GM23248 (cell line): ENCODE measurements around the gene NPBWR2. TPM values are rescaled to one million over a fixed set of nuclear protein-coding genes. Genes with fewer than 3 reads are reported as not detected.
A peak's percentile ranks its signal among the peaks of the same experiment; 100 is the strongest.

Experiments used
- DNase-seq: peaks from one replicate; pipeline ENCODE4 v3.0.0-alpha.2; 2015
- H2AFZ ChIP-seq: fragments of 200-600 bp; sonication (generic); 2 replicates; pipeline ENCODE4 v1.6.1; 2016; ENCODE audit warnings: antibody characterized with exemption
- H3F3A ChIP-seq: fragments of 200-600 bp; sonication (generic); 2 replicates; pipeline ENCODE4 v1.6.1; 2016; ENCODE audit warnings: mild to moderate bottlenecking, antibody characterized with exemption, mixed run types; ENCODE audit not compliant: insufficient read depth
- H3K27ac ChIP-seq: fragments of 200-600 bp; sonication (generic); 2 replicates; pipeline ENCODE4 v1.5.1; 2016; ENCODE audit warnings: mild to moderate bottlenecking
- H3K27me3 ChIP-seq: fragments of 200-600 bp; sonication (generic); replicated peaks from 2 replicates; pipeline ENCODE4 v1.6.1; 2016; ENCODE audit warnings: mild to moderate bottlenecking; ENCODE audit not compliant: insufficient read depth
- H3K36me3 ChIP-seq: fragments of 200-600 bp; sonication (generic); 2 replicates; pipeline ENCODE4 v1.6.1; 2016; ENCODE audit warnings: low read depth, mild to moderate bottlenecking
- H3K4me1 ChIP-seq: fragments of 200-600 bp; sonication (generic); 2 replicates; pipeline ENCODE4 v1.6.1; 2016; ENCODE audit warnings: mild to moderate bottlenecking; ENCODE audit not compliant: insufficient read depth
- H3K4me2 ChIP-seq: fragments of 200-600 bp; sonication (generic); one replicate; pipeline ENCODE4 v1.6.1; 2016; ENCODE audit warnings: mild to moderate bottlenecking; ENCODE audit not compliant: unreplicated experiment
- H3K4me3 ChIP-seq: fragments of 200-600 bp; sonication (generic); 2 replicates; pipeline ENCODE4 v1.5.1; 2016; ENCODE audit warnings: mild to moderate bottlenecking
- H3K79me2 ChIP-seq: fragments of 200-600 bp; sonication (generic); 2 replicates; pipeline ENCODE4 v1.6.1; 2016; ENCODE audit warnings: mild to moderate bottlenecking; ENCODE audit not compliant: insufficient read depth
- H3K9ac ChIP-seq: fragments of 200-600 bp; sonication (generic); 2 replicates; pipeline ENCODE4 v1.6.1; 2016; ENCODE audit warnings: mild to moderate bottlenecking
- H3K9me2 ChIP-seq: fragments of 200-600 bp; sonication (generic); 2 replicates; pipeline ENCODE4 v1.6.1; 2016; ENCODE audit warnings: mixed run types, mild to moderate bottlenecking, moderate library complexity; ENCODE audit not compliant: insufficient read depth
- H3K9me3 ChIP-seq: fragments of 200-600 bp; sonication (generic); one replicate; pipeline ENCODE4 v1.6.1; 2017; ENCODE audit warnings: low read depth
- H4K20me1 ChIP-seq: fragments of 200-600 bp; sonication (generic); 2 replicates; pipeline ENCODE4 v1.6.0; 2016; ENCODE audit not compliant: insufficient read depth
- EZH2 ChIP-seq: fragments of 200-600 bp; sonication (generic); IDR thresholded peaks from 2 replicates; pipeline ENCODE4 v1.6.1; 2018; ENCODE audit warnings: antibody characterized with exemption, mild to moderate bottlenecking; ENCODE audit not compliant: insufficient read depth, poor library complexity, severe bottlenecking
- EZH2phosphoT487 ChIP-seq: fragments of 200-600 bp; sonication (generic); IDR thresholded peaks from 2 replicates; pipeline ENCODE4 v1.6.1; 2018; ENCODE audit warnings: antibody characterized with exemption, moderate library complexity, mild to moderate bottlenecking, low read depth; ENCODE audit not compliant: insufficient read depth
- WGBS, 2 experiments: methylation state at CpG; one replicate each; pipeline ENCODE4 v1.1.6; 2015 to 2017; ENCODE audit warnings: low lambda C conversion rate in 2 of 2, low coverage in 1 of 2; ENCODE audit errors: missing lambda C conversion rate in 2 of 2; 5-methylcytosine and 5-hydroxymethylcytosine counted together
- in situ Hi-C: fragments of 300-500 bp; cut with MboI; formaldehyde crosslinking; loops from 2 replicates; pipeline ENCODE4 v1.15.0; 2020
- polyA plus RNA-seq: library from polyadenylated mRNA; unstranded; fragments of >200 nt; fragmentation: Nextera tagmentation; extraction: Ambion mirVana; gene quantifications from 2 replicates; pipeline ENCODE4 v1.2.1, GENCODE V29; 2016
- total RNA-seq: library from RNA; depleted of rRNA; stranded (reverse); fragments of >200 nt; shearing (Covaris generic); gene quantifications from 2 replicates; pipeline ENCODE4 v1.2.3, GENCODE V29; 2014

NPBWR2 gene
- total and polyA plus RNA-seq, 2 experiments from 2014 or later = not detected

DNA sequence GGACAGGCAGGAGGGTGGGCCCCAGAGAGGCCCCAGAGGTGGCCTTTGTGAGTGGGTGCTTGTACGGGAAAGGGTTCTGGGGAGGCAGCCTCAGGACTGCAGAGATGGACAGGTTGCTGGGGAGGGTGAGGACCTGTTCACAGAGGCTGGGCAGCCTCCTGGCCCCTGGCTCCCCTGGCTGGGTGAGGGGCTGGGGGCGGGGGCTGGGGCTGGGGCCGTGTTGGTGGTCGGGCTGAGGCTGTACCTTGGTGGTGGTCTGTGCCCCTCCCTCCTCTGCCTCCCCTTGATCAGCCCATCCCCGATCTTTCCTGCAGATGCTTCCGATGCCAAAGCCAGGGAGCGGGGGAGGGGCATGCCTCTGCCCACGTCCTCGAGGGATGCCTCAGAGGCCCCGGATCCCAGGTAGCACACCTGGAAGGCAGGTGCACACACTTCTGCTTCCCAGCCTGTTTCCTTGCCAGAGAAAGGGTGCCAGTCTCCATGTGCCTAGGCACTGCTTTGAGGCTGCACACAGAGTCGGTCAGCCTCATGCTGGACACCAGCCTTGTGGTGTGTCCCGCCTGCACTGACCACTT is 39.5 kb downstream of the NPBWR2 start:
- no peaks in the 10 kb centered on the region for H3K27me3 ChIP-seq
- WGBS, 2 experiments = 61 to 72% methylated on average over 9 to 11 of the region's 12 CpGs
- no peaks in the 10 kb centered on the region for H3K9me3 ChIP-seq
- peaks cover 22% of the 10 kb centered on the region for H3K4me1 ChIP-seq
- 0 out of 2 replicates have a peak, but pooled peaks cover 3% of the 10 kb centered on the region for H3F3A ChIP-seq
- no peak for DNase-seq
- no peaks in the 10 kb centered on the region for H3K36me3 ChIP-seq
- no peaks in the 10 kb centered on the region for H4K20me1 ChIP-seq
- H3K9ac ChIP-seq = no peak overlapping the region
- H2AFZ ChIP-seq = no peak overlapping the region
- in situ Hi-C loops = no loop called here
- 0 out of 2 replicates have a peak, but pooled peaks cover 8% of the 10 kb centered on the region for H3K79me2 ChIP-seq
- TF ChIP-seq EZH2phosphoT487 = no peak
- no peak for TF ChIP-seq EZH2
- no peaks in the 10 kb centered on the region for H3K9me2 ChIP-seq
- no peak overlapping the region for H3K27ac ChIP-seq
- H3K4me2 ChIP-seq = no peak overlapping the region
- no peak overlapping the region for H3K4me3 ChIP-seq

DNA sequence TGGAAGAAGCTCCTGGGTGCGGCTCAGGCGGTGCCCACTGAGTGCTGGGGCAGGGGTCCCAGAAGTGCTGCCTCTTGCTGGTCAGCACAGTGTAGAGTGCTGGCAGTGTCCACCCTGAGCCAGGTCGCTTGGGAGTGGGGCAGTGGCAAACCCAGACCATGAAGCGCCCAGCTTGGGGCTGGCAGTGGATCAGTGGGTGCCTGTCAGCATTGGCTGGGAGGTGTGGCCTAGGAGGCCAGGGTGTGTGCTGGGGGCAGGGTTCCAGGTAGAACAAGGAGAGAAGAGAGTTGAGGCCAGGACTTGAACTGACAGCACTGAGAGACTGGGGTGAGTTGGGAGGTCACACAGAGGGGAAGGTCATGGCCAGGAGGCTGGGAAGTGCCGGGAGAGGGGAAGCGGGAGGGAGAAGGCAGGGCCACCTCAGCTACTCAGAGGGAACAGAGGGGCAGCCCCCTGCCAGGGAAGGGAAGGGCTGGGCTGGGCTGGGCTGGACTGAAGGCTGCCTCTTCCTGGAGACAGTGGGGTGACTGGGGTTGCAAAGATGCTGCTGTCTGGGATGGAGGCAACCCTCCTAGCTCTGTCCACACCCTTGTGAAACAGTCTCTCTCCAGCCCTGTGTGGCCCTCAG is 40.2 kb downstream of the NPBWR2 start:
- no peak overlapping the region for H3K4me3 ChIP-seq
- H3K9ac ChIP-seq = no peak overlapping the region
- in situ Hi-C loops = no loop called here
- 0 out of 2 replicates have a peak, but pooled peaks cover 8% of the 10 kb centered on the region for H3K79me2 ChIP-seq
- TF ChIP-seq EZH2 (no peak), EZH2phosphoT487 (no peak)
- no peaks in the 10 kb centered on the region for H3K27me3 ChIP-seq
- H3K4me2 ChIP-seq = no peak overlapping the region
- peaks cover 26% of the 10 kb centered on the region for H3K4me1 ChIP-seq
- 77 to 86% methylated on average over 6 of the region's 6 CpGs for WGBS, 2 experiments
- no peak for DNase-seq
- no peaks in the 10 kb centered on the region for H4K20me1 ChIP-seq
- no peaks in the 10 kb centered on the region for H3K9me3 ChIP-seq
- 0 out of 2 replicates have a peak, but pooled peaks cover 3% of the 10 kb centered on the region for H3F3A ChIP-seq
- H2AFZ ChIP-seq = no peak overlapping the region
- H3K27ac ChIP-seq = no peak overlapping the region
- H3K9me2 ChIP-seq = no peaks in the 10 kb centered on the region
- no peaks in the 10 kb centered on the region for H3K36me3 ChIP-seq

DNA sequence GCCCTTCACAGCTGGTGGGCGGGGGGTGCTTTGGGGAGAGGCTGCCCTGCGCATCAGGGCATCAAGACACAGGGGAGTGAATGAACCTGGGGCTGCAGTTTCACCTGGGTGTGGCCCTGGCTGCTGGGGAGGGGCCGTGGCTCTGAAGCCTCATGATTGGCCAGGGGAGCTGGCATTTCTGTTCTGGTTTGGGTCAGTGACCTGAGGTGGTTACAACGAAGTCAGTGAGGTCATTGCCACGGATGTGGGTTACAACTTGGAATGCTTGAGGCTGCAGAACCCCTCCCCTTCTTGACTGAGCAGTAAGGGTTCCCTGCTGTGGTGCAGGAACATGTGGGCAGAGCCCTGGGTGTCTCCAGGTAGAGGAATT is 41.4 kb downstream of the NPBWR2 start:
- WGBS, 2 experiments = 36 to 38% methylated on average over 5 of the region's 5 CpGs
- H4K20me1 ChIP-seq = no peaks in the 10 kb centered on the region
- no peak overlapping the region for H3K4me3 ChIP-seq
- no peak overlapping the region for H3K27ac ChIP-seq
- in situ Hi-C loops = no loop called here
- H3K9me3 ChIP-seq = no peaks in the 10 kb centered on the region
- no peaks in the 10 kb centered on the region for H3K9me2 ChIP-seq
- no peaks in the 10 kb centered on the region for H3K36me3 ChIP-seq
- no peak overlapping the region for H2AFZ ChIP-seq
- 0 out of 2 replicates have a peak, but pooled peaks cover 8% of the 10 kb centered on the region for H3K79me2 ChIP-seq
- no peak overlapping the region for H3K9ac ChIP-seq
- no peak for TF ChIP-seq EZH2phosphoT487
- no peak for TF ChIP-seq EZH2
- peak overlapping the region; percentile 16 for H3K4me2 ChIP-seq
- no peaks in the 10 kb centered on the region for H3K27me3 ChIP-seq
- DNase-seq = peak; percentile 77
- H3F3A ChIP-seq = 0 out of 2 replicates have a peak, but pooled peaks cover 3% of the 10 kb centered on the region
- H3K4me1 ChIP-seq = peaks cover 27% of the 10 kb centered on the region

DNA sequence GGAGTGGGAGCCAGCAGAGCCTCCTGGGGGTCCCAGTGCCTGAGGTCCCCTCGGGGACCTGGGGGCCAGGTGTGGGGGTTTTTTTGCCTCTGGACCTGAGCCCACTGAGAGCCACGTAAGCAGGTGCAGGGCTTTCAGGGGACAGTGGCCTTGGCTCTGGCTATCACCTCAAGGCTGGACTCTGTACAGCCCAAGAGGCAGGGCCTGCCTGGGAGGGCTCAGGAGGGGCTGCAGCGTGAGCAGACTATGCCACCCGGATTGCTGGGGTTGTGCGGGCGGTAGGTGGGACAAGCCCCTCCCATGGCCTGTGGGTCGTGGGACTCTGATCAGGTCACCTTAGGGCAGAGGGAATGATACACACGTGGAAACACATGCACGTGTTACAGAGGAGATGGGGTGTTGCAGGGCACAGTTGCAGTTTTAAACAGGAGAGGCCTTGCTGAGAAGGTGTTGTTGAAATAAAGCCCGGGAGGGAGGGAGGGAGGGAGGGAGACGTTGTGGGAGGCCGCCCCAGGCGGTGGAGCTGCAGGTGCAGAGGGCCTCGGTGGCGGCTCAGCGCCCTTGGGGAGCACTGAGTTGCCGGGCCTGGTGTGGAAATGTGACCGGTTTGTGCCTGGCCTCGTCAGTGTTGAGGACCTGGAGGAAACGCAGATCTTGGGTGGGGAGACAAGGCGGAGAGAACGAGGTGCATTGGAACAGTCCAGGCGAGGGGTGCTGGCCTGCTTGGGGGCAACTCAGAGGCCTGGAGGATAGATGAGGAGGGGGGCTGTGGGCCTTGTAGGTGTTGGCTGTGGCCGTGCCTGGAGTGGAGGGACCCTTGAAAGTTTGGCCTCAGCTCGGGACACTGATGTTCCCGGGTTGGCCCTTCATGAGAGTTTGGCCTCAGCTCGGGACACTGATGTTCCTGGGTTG is 42.0 kb downstream of the NPBWR2 start:
- Histone ChIP-seq H3K79me2 (0 out of 2 replicates have a peak, but pooled peaks cover 8% of the 10 kb centered on the region), H3K9me2 (no peaks in the 10 kb centered on the region), H3K27ac (no peak overlapping the region), H3K4me3 (no peak overlapping the region), H4K20me1 (no peaks in the 10 kb centered on the region), H3K9ac (no peak overlapping the region), H2AFZ (no peak overlapping the region), H3K9me3 (no peaks in the 10 kb centered on the region), H3K4me2 (peak overlapping the region; percentile 16), H3K27me3 (no peaks in the 10 kb centered on the region), H3K4me1 (peaks cover 27% of the 10 kb centered on the region), H3F3A (0 out of 2 replicates have a peak, but pooled peaks cover 3% of the 10 kb centered on the region), H3K36me3 (no peaks in the 10 kb centered on the region)
- TF ChIP-seq EZH2phosphoT487 = no peak
- TF ChIP-seq EZH2 = no peak
- WGBS, 2 experiments = 45 to 54% methylated on average over 22 to 27 of the region's 27 CpGs
- in situ Hi-C loops = no loop called here
- DNase-seq = no peak
